H1 (cell line): ENCODE results near the gene TMEM117. TPM values are rescaled to one million over a fixed set of nuclear protein-coding genes. Genes with fewer than 3 reads are reported as not detected.

Experiments used
- BCL11A ChIP-seq, 2 experiments: IDR thresholded peaks; one replicate each; pipeline ENCODE4 v1.6.1; 2011; ENCODE audit warnings: low read depth in 2 of 2, low read length in 2 of 2, mild to moderate bottlenecking in 2 of 2
- SIRT6 ChIP-seq: IDR thresholded peaks from one replicate; pipeline ENCODE4 v1.7.1; 2012; ENCODE audit warnings: low read length, inconsistent platforms
- polyA plus RNA-seq, 7 experiments: library from polyadenylated mRNA; depleted of rRNA in 3 of 7; stranded (reverse) in 5 of 7; unstranded in 2 of 7; fragments of >200 nt in 5 of 7; fragments of 200-250 nt in 2 of 7; gene quantifications; 1 replicate in 5 of 7; 2 replicates in 1 of 7; 4 replicates in 1 of 7; pipeline versions ENCODE4 v1.2.1 to v1.2.3, GENCODE V29; 2011 to 2013; ENCODE audit warnings: missing spikeins in 2 of 7, mixed read lengths in 2 of 7
- total RNA-seq: library from RNA; stranded (reverse); fragmentation: NEBNext Ultra II Directional; extraction: Animal tissue kit (Norgen Biotek cat#: 25700); gene quantifications from 2 replicates; pipeline ENCODE4 v1.2.1, GENCODE V29; 2021

The TMEM117 gene
- total and polyA plus RNA-seq, 2 of the 8 experiments (the other 6 are each of a cell fraction or from before 2014, with no cell fraction given) = 0.80 to 1.4 TPM

DNA sequence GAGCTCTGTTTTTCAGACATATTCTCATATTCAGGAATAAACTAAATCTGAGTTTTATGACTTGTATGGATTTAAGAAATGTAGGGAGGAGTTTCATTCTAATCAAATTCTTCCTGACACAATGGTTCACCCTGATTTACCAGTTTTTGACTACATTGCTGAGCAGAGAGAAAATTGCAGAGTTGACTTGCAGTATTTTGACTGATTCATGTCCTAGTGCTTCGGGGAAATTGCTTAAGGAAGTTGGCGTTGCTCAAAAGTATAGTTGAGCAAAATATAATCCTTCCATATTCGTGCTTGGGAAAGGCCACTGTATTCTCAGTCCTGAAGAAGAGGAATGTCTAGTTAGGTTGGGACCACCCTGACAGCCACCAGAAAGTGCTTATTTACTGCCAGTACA is 28.5 kb upstream of the TMEM117 start (continued):
- TF ChIP-seq SIRT6 (no peak), BCL11A (IDR thresholded peaks at IDR 0.05; ENCODE audit: low read depth in 2 of 2, low read length in 2 of 2) (no peak)
